Measurements from ENCODE around the gene E2F2.

- TF ChIP-seq, protein P1, sequence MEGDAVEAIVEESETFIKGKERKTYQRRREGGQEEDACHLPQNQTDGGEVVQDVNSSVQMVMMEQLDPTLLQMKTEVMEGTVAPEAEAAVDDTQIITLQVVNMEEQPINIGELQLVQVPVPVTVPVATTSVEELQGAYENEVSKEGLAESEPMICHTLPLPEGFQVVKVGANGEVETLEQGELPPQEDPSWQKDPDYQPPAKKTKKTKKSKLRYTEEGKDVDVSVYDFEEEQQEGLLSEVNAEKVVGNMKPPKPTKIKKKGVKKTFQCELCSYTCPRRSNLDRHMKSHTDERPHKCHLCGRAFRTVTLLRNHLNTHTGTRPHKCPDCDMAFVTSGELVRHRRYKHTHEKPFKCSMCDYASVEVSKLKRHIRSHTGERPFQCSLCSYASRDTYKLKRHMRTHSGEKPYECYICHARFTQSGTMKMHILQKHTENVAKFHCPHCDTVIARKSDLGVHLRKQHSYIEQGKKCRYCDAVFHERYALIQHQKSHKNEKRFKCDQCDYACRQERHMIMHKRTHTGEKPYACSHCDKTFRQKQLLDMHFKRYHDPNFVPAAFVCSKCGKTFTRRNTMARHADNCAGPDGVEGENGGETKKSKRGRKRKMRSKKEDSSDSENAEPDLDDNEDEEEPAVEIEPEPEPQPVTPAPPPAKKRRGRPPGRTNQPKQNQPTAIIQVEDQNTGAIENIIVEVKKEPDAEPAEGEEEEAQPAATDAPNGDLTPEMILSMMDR (IDR thresholded peaks at IDR 0.05; ENCODE audit: low read length): no peak
- no peak for TF ChIP-seq EZH2 (IDR thresholded peaks at IDR 0.05; ENCODE audit: borderline replicate concordance, low read length)
Measured at GRCh38 chr1:23530087-23530746, 816 bp downstream of the E2F2 start.
